ENCODE results near the gene HS2ST1. TPM values are rescaled to one million over a fixed set of nuclear protein-coding genes. Genes with fewer than 3 reads are reported as not detected.

HS2ST1 gene
- total RNA-seq, 1 experiment from 2014 or later, result 45.8 TPM

DNA sequence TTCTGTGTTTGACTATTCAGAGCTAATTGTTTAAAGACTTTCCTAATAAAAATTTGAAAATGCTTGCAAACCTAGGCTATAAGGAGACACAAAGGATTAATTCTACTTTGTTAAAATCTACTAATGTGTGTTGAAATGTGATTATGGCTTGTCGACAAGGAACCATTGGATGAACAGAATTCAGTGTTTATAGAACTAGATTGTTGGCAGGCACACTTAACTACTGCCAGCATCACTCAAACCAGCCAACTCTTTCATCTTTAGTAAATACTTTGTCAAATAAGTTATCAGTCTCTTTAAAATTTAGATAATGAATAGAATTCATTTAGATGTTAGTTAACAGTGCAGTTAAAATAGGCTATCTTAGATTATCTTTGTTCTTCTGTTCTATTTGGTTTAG lies 27.6 kb downstream of the HS2ST1 start:
- CTCF ChIA-PET, result interaction anchor here (0.6 kb wide), 1 partner anchor 73 kb away, joined by 3 read pairs; no protein-coding TSS in a partner anchor
- POLR2A ChIA-PET (ENCODE audit: low non-redundant PET), result no interaction called here

DNA sequence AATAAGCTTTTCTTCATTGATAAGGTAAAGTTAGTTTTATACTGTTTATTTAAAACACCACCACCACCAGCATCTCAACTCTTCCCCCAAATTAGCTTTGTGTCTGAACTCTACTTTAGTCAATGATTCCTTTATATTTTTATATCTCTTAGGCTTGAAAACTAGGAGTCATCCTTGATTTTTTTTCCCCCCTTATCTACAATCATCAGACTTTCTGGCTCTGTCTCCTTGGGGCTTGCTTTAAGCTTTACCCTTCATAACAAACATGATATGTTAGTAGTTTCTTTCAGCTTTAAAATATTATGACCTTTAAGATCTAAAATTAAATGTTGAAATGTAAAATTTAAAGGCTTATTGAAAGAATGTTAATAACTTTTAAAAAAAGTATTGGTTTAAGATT lies 28.3 kb downstream of the HS2ST1 start:
- peaks cover 20% of the 10 kb centered on the region for H3K4me1 ChIP-seq (ENCODE audit: insufficient read depth, low read length, poor library complexity, severe bottlenecking)
- ChIA-PET CTCF (interaction anchor here (0.6 kb wide), 1 partner anchor 73 kb away, joined by 3 read pairs; no protein-coding TSS in a partner anchor), POLR2A (ENCODE audit: low non-redundant PET) (no interaction called here)
- intact Hi-C loops (cut with micrococcal nuclease; ENCODE audit: unreplicated experiment), result no loop called here
- TF ChIP-seq, protein P1, sequence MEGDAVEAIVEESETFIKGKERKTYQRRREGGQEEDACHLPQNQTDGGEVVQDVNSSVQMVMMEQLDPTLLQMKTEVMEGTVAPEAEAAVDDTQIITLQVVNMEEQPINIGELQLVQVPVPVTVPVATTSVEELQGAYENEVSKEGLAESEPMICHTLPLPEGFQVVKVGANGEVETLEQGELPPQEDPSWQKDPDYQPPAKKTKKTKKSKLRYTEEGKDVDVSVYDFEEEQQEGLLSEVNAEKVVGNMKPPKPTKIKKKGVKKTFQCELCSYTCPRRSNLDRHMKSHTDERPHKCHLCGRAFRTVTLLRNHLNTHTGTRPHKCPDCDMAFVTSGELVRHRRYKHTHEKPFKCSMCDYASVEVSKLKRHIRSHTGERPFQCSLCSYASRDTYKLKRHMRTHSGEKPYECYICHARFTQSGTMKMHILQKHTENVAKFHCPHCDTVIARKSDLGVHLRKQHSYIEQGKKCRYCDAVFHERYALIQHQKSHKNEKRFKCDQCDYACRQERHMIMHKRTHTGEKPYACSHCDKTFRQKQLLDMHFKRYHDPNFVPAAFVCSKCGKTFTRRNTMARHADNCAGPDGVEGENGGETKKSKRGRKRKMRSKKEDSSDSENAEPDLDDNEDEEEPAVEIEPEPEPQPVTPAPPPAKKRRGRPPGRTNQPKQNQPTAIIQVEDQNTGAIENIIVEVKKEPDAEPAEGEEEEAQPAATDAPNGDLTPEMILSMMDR (conservative IDR thresholded peaks at IDR 0.05; ENCODE audit: low read depth, low read length), result no peak
- no peak for TF ChIP-seq EZH2 (IDR thresholded peaks at IDR 0.05; ENCODE audit: borderline replicate concordance, low read depth, low read length, poor library complexity, severe bottlenecking)
- H3K4me3 ChIP-seq (ENCODE audit: low read depth, low read length, poor library complexity, severe bottlenecking), result no peak overlapping the region
- no TSS peak for BruUV-seq (replicated peaks)
- no peak overlapping the region for H3K27ac ChIP-seq (ENCODE audit: low read depth, low read length, poor library complexity, severe bottlenecking)
- no peaks in the 10 kb centered on the region for H3K27me3 ChIP-seq (replicated peaks; ENCODE audit: insufficient read depth, low read depth, low read length, poor library complexity)
- no peak for DNase-seq (ENCODE audit: low spot score)
- no peaks in the 10 kb centered on the region for H3K36me3 ChIP-seq (ENCODE audit: insufficient read depth, low read length, poor library complexity, severe bottlenecking)
- no peaks in the 10 kb centered on the region for H3K9me3 ChIP-seq (ENCODE audit: low read depth, low read length, poor library complexity, severe bottlenecking)

More for the DNA sequence above, 27.6 kb downstream of the HS2ST1 start:
- H3K27me3 ChIP-seq (replicated peaks; ENCODE audit: insufficient read depth, low read depth, low read length, poor library complexity), result no peaks in the 10 kb centered on the region
- no peak overlapping the region for H3K4me3 ChIP-seq (ENCODE audit: low read depth, low read length, poor library complexity, severe bottlenecking)
- peaks cover 20% of the 10 kb centered on the region for H3K4me1 ChIP-seq (ENCODE audit: insufficient read depth, low read length, poor library complexity, severe bottlenecking)
- DNase-seq (ENCODE audit: low spot score), result no peak
- no TSS peak for BruUV-seq (replicated peaks)
- TF ChIP-seq EZH2 (IDR thresholded peaks at IDR 0.05; ENCODE audit: borderline replicate concordance, low read depth, low read length, poor library complexity, severe bottlenecking), result no peak
- no peaks in the 10 kb centered on the region for H3K36me3 ChIP-seq (ENCODE audit: insufficient read depth, low read length, poor library complexity, severe bottlenecking)
- intact Hi-C loops (cut with micrococcal nuclease; ENCODE audit: unreplicated experiment), result no loop called here
- H3K9me3 ChIP-seq (ENCODE audit: low read depth, low read length, poor library complexity, severe bottlenecking), result no peaks in the 10 kb centered on the region
- no peak overlapping the region for H3K27ac ChIP-seq (ENCODE audit: low read depth, low read length, poor library complexity, severe bottlenecking)

DNA sequence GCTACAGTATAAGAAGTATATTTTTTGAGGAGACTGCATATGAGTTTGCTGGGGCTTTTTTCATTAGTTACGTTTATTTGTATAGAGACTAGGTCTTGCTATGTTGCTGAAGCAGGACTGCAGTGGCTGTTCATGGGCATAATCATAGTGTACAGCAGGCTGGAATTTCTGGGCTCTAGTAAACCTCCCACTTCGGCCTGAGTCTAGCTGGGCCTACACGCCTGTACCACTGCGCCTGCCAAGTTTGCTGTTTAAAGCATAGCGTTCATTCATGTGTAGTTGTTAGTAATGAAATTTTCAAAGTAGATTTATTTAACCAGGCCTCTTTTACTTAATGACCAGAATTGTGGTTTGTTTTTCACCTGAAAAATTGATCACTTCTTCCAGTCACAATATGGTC lies 33.8 kb downstream of the HS2ST1 start:
- no peaks in the 10 kb centered on the region for H3K27me3 ChIP-seq (replicated peaks; ENCODE audit: insufficient read depth, low read depth, low read length, poor library complexity)
- peaks cover 3% of the 10 kb centered on the region for H3K4me1 ChIP-seq (ENCODE audit: insufficient read depth, low read length, poor library complexity, severe bottlenecking)
- no TSS peak for BruUV-seq (replicated peaks)
- H3K36me3 ChIP-seq (ENCODE audit: insufficient read depth, low read length, poor library complexity, severe bottlenecking), result no peaks in the 10 kb centered on the region
- H3K27ac ChIP-seq (ENCODE audit: low read depth, low read length, poor library complexity, severe bottlenecking), result no peak overlapping the region
- no peak for DNase-seq (ENCODE audit: low spot score)
- CTCF ChIA-PET, result no interaction called here
- intact Hi-C loops (cut with micrococcal nuclease; ENCODE audit: unreplicated experiment), result no loop called here
- POLR2A ChIA-PET (ENCODE audit: low non-redundant PET), result no interaction called here
- TF ChIP-seq EZH2 (IDR thresholded peaks at IDR 0.05; ENCODE audit: borderline replicate concordance, low read depth, low read length, poor library complexity, severe bottlenecking), result no peak
- no peak overlapping the region for H3K4me3 ChIP-seq (ENCODE audit: low read depth, low read length, poor library complexity, severe bottlenecking)
- no peaks in the 10 kb centered on the region for H3K9me3 ChIP-seq (ENCODE audit: low read depth, low read length, poor library complexity, severe bottlenecking)

DNA sequence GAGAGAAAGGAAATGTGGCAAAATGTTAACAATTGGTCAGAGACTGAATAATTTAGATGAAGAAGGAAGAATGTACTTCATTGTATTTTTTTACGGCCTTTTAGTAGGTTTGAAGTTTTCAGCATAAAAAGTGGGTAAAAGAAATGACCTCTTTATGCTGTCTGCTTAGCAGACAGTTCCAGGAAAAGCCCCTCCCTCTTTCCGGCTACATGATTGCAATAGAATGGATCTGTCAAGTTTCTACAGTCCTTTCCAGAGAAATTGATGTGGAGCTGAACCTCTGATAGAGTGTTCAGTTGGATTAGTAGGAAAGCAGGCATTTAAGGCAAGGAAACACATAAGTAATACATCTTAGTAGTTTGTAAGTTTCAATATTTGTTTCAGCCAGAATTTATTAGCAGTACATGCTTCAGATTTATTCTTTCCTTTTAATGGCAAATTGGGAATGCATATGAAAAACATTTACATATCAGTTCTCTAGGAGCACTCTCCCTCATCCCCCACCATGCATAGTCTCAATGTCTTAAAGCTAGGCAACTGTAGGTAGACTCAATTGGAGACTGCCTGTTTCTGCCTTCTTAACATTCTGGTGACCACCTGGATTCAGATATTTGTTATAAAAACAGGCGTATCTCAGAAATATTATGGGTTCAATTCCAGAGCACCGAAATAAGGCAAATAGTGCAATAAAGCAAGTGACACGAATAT lies 36.4 kb downstream of the HS2ST1 start:
- intact Hi-C loops (cut with micrococcal nuclease; ENCODE audit: unreplicated experiment), result no loop called here
- BruUV-seq (replicated peaks), result no TSS peak
- Histone ChIP-seq H3K4me3 (ENCODE audit: low read depth, low read length, poor library complexity, severe bottlenecking) (no peak overlapping the region), H3K27ac (ENCODE audit: low read depth, low read length, poor library complexity, severe bottlenecking) (no peak overlapping the region), H3K9me3 (ENCODE audit: low read depth, low read length, poor library complexity, severe bottlenecking) (no peaks in the 10 kb centered on the region), H3K36me3 (ENCODE audit: insufficient read depth, low read length, poor library complexity, severe bottlenecking) (no peaks in the 10 kb centered on the region), H3K4me1 (ENCODE audit: insufficient read depth, low read length, poor library complexity, severe bottlenecking) (peaks cover 3% of the 10 kb centered on the region), H3K27me3 (replicated peaks; ENCODE audit: insufficient read depth, low read depth, low read length, poor library complexity) (no peaks in the 10 kb centered on the region)
- ChIA-PET POLR2A (ENCODE audit: low non-redundant PET) (no interaction called here), CTCF (no interaction called here)
- TF ChIP-seq EZH2 (IDR thresholded peaks at IDR 0.05; ENCODE audit: borderline replicate concordance, low read depth, low read length, poor library complexity, severe bottlenecking), result no peak
- TF ChIP-seq, protein P1 (conservative IDR thresholded peaks at IDR 0.05; ENCODE audit: low read depth, low read length), result no peak
- no peak for DNase-seq (ENCODE audit: low spot score)

Measured in A673 (cell line).